ENCODE results near the gene FYN.

DNA sequence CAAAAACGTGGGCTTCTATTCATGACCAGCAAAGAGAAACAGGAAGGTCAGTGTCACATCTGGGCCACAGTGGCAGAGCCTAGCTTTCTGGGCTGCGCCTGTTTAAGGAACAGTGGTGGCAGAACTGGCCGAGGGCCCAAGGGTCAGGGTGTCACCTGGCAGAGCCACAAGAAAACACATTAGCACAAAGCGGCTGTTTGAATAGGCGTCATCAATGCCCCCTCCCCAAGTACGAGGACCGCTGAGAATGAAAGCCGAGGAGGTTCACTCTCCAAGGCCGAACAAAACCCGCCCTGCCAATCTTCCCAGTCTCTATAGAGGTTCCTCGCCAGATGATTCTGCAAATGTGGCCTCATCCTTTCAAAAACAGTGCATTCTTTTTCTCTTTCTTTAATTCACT lies 142.4 kb downstream of the FYN start:
- TF ChIP-seq, protein P1, sequence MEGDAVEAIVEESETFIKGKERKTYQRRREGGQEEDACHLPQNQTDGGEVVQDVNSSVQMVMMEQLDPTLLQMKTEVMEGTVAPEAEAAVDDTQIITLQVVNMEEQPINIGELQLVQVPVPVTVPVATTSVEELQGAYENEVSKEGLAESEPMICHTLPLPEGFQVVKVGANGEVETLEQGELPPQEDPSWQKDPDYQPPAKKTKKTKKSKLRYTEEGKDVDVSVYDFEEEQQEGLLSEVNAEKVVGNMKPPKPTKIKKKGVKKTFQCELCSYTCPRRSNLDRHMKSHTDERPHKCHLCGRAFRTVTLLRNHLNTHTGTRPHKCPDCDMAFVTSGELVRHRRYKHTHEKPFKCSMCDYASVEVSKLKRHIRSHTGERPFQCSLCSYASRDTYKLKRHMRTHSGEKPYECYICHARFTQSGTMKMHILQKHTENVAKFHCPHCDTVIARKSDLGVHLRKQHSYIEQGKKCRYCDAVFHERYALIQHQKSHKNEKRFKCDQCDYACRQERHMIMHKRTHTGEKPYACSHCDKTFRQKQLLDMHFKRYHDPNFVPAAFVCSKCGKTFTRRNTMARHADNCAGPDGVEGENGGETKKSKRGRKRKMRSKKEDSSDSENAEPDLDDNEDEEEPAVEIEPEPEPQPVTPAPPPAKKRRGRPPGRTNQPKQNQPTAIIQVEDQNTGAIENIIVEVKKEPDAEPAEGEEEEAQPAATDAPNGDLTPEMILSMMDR (IDR thresholded peaks at IDR 0.05), result no peak
- no peak for TF ChIP-seq POLR2A (IDR thresholded peaks at IDR 0.05)
